ENCODE results near the gene SLC25A44. TPM values are rescaled to one million over a fixed set of nuclear protein-coding genes. Genes with fewer than 3 reads are reported as not detected.

The SLC25A44 gene
- total RNA-seq, 1 donor from 2014 or later: 20.2 TPM

- Mint-ChIP-seq H3K9me3 (ENCODE audit: unreplicated experiment) (no peaks in the 10 kb centered on the region), H3K27me3 (ENCODE audit: unreplicated experiment) (no peaks in the 10 kb centered on the region), H3K4me3 (ENCODE audit: unreplicated experiment) (no peak overlapping the region), H3K4me1 (ENCODE audit: unreplicated experiment) (peaks cover 22% of the 10 kb centered on the region), H3K36me3 (ENCODE audit: unreplicated experiment) (peaks cover 15% of the 10 kb centered on the region), H3K27ac (ENCODE audit: unreplicated experiment) (no peak overlapping the region)
- DNase-seq (ENCODE audit: extremely low spot score, unreplicated experiment): no peak
- TF ChIP-seq CTCF (IDR thresholded peaks at IDR 0.05): no peak
Measured at GRCh38 chr1:156198831-156199349, 5.0 kb downstream of the SLC25A44 start.

GRCh38 chr1:156200044-156200443 lies 6.1 kb downstream of the SLC25A44 start:
- Mint-ChIP-seq H3K27ac (ENCODE audit: unreplicated experiment) (no peak overlapping the region), H3K9me3 (ENCODE audit: unreplicated experiment) (no peaks in the 10 kb centered on the region), H3K27me3 (ENCODE audit: unreplicated experiment) (no peaks in the 10 kb centered on the region), H3K36me3 (ENCODE audit: unreplicated experiment) (peaks cover 17% of the 10 kb centered on the region), H3K4me1 (ENCODE audit: unreplicated experiment) (peaks cover 10% of the 10 kb centered on the region), H3K4me3 (ENCODE audit: unreplicated experiment) (no peak overlapping the region)
- no peak for TF ChIP-seq CTCF (IDR thresholded peaks at IDR 0.05)
- no peak for DNase-seq (ENCODE audit: extremely low spot score, unreplicated experiment)

GRCh38 chr1:156203331-156203730 lies 9.4 kb downstream of the SLC25A44 start:
- H3K36me3 Mint-ChIP-seq (ENCODE audit: unreplicated experiment): peaks cover 16% of the 10 kb centered on the region

GRCh38 chr1:156204686-156205085 lies 10.8 kb downstream of the SLC25A44 start:
- no peak for TF ChIP-seq CTCF (IDR thresholded peaks at IDR 0.05)
- no peaks in the 10 kb centered on the region for H3K27me3 Mint-ChIP-seq (ENCODE audit: unreplicated experiment)
- peaks cover 1% of the 10 kb centered on the region for H3K4me1 Mint-ChIP-seq (ENCODE audit: unreplicated experiment)
- H3K4me3 Mint-ChIP-seq (ENCODE audit: unreplicated experiment): no peak overlapping the region
- H3K9me3 Mint-ChIP-seq (ENCODE audit: unreplicated experiment): no peaks in the 10 kb centered on the region
- no peak for DNase-seq (ENCODE audit: extremely low spot score, unreplicated experiment)
- no peak overlapping the region for H3K27ac Mint-ChIP-seq (ENCODE audit: unreplicated experiment)
- peaks cover 24% of the 10 kb centered on the region for H3K36me3 Mint-ChIP-seq (ENCODE audit: unreplicated experiment)

More at GRCh38 chr1:156203331-156203730, 9.4 kb downstream of the SLC25A44 start:
- TF ChIP-seq CTCF (IDR thresholded peaks at IDR 0.05): no peak
- Mint-ChIP-seq H3K4me3 (ENCODE audit: unreplicated experiment) (no peak overlapping the region), H3K27ac (ENCODE audit: unreplicated experiment) (no peak overlapping the region), H3K4me1 (ENCODE audit: unreplicated experiment) (peaks cover 1% of the 10 kb centered on the region), H3K9me3 (ENCODE audit: unreplicated experiment) (no peaks in the 10 kb centered on the region), H3K27me3 (ENCODE audit: unreplicated experiment) (no peaks in the 10 kb centered on the region)
- DNase-seq (ENCODE audit: extremely low spot score, unreplicated experiment): no peak

- H3K4me3 Mint-ChIP-seq (ENCODE audit: unreplicated experiment): no peak overlapping the region
- DNase-seq (ENCODE audit: extremely low spot score, unreplicated experiment): no peak
- no peaks in the 10 kb centered on the region for H3K9me3 Mint-ChIP-seq (ENCODE audit: unreplicated experiment)
- TF ChIP-seq CTCF (IDR thresholded peaks at IDR 0.05): no peak
- H3K36me3 Mint-ChIP-seq (ENCODE audit: unreplicated experiment): peaks cover 18% of the 10 kb centered on the region
- no peak overlapping the region for H3K27ac Mint-ChIP-seq (ENCODE audit: unreplicated experiment)
- H3K27me3 Mint-ChIP-seq (ENCODE audit: unreplicated experiment): no peaks in the 10 kb centered on the region
- H3K4me1 Mint-ChIP-seq (ENCODE audit: unreplicated experiment): peaks cover 19% of the 10 kb centered on the region
Measured at GRCh38 chr1:156211243-156211642, 17.3 kb downstream of the SLC25A44 start.

All from osteocyte (in vitro differentiated cells).